DMS53 (cell line): Measurements from ENCODE around the gene MED13.

Experiments
- DNase-seq: peaks from one replicate; lab custom pipeline; 2025; lab: John Stamatoyannopoulos, UW

MED13 gene

GRCh38 chr17:62064791-62065563 is at the start of gene MED13:
MED13 (minus strand) TSS chr17:62065278; CDS start chr17:62065205, 73 bp downstream.
- DNase-seq, result peak; percentile 66

DNA sequence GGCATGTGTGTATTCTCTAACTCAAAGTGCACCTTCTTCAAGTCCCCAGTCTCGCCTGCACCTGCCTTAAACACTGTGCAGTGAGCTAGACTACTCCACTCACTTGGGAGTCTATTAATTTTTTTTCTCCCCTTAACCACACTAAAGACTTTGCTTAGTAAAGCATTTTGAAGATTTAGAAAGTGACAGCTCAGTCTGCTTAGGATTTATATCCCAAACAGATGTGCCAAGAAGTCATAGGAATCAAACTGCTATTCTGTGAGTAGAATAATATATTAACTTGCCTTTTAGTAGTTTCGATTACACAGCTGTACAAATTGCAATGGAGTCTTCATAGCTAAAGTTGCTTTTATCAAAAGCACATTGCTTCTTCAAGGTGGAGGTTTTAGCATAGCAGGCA is 47.2 kb upstream of the MED13 start:
- DNase-seq, result no peak

DNA sequence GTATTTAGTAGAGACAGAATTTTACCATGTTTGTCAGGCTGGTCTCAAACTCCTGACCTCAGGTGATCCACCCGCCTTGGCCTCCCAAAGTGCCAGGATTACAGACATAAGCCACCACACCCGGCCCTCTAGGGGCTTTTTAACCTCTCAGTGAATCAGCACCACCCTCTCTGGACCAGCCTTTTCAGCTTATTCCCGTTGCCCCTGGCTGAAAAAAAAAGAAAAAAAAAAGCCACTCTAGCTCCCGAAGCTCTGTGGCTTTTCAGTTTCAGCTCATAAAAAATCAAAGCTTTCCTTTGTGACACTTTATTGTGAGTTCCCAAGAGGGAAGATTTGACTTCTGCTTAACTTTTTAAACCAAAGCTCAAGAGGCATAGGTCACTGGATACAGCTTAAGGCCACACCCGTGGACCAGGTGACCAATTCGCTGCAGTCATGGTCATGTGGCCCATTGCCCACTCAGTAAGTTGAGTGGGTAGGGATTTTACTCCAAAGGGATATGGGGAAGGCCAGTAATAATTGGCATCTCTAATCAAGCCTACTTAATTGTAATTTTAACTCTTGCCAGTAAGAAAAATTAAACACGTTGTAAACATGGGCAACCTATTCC is 46.6 kb upstream of the MED13 start:
- DNase-seq, result no peak

- DNase-seq, result no peak
Observed at GRCh38 chr17:62110923-62111484, 45.9 kb upstream of the MED13 start.

- DNase-seq, result no peak
Observed at GRCh38 chr17:62109924-62110323, 44.8 kb upstream of the MED13 start.

GRCh38 chr17:62109378-62109902 is 44.4 kb upstream of the MED13 start:
- peak; percentile 91 for DNase-seq

- no peak for DNase-seq
Observed at GRCh38 chr17:62105861-62106260, 40.8 kb upstream of the MED13 start.

DNA sequence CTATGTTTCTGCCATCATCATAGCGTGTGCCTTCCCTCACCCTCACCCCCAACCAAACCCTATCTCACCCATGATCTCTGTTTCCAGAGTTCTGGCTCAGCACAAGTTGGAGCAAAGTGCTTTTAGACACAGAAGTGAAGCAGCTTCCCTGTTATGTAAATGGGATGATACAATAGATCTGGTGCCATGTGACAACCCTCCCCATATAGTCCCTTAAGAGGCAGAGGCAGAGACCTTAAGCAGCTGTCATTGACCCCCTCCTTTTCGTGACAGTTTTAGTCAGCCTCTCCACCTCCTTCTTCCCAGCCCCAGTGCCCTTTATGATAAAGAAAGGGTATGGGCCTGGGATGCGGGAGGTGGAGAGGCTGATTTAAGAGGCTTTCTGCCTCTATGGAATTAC is 40.3 kb upstream of the MED13 start:
- DNase-seq, result no peak

GRCh38 chr17:62101515-62101914 is 36.4 kb upstream of the MED13 start:
- DNase-seq, result no peak

- no peak for DNase-seq
Observed at GRCh38 chr17:62101090-62101489, 36.0 kb upstream of the MED13 start.

GRCh38 chr17:62100055-62100454 is 35.0 kb upstream of the MED13 start:
- DNase-seq, result no peak

DNA sequence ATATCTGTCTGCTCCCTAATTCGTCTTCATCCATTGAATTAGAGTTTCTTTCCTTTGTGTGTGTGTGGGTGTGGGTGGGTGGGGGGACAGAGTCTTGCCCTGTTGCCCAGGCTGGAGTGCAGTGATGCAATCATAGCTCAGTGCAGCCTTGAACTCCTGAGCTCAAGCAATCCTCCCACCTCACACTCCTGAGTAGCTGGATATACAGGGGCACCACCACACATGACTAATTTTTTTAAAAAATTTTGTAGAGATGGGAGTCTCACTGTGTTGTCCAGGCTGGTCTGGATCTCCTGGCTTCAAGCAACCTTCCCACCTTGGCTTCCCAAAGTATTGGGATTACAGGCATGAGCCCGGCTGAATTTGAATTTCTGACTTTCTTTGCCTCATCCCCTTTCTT is 34.5 kb upstream of the MED13 start:
- DNase-seq, result no peak

GRCh38 chr17:62098623-62099231 is 33.6 kb upstream of the MED13 start:
- DNase-seq, result no peak

DNA sequence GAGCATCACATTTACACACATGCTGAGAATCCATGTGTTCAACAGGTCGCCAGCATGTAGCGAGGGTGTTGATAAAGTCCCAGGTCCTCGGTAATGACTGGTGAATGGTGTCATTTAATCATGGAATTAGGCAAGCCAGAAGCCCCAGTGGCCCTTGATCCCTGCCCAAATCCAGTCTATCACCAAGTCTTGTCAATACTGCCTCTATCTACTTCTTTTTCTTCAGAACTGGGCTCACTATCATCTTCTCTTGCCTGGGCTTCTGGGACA is 31.3 kb upstream of the MED13 start:
- DNase-seq, result no peak

- DNase-seq, result no peak
Observed at GRCh38 chr17:62094175-62094574, 29.1 kb upstream of the MED13 start.

DNA sequence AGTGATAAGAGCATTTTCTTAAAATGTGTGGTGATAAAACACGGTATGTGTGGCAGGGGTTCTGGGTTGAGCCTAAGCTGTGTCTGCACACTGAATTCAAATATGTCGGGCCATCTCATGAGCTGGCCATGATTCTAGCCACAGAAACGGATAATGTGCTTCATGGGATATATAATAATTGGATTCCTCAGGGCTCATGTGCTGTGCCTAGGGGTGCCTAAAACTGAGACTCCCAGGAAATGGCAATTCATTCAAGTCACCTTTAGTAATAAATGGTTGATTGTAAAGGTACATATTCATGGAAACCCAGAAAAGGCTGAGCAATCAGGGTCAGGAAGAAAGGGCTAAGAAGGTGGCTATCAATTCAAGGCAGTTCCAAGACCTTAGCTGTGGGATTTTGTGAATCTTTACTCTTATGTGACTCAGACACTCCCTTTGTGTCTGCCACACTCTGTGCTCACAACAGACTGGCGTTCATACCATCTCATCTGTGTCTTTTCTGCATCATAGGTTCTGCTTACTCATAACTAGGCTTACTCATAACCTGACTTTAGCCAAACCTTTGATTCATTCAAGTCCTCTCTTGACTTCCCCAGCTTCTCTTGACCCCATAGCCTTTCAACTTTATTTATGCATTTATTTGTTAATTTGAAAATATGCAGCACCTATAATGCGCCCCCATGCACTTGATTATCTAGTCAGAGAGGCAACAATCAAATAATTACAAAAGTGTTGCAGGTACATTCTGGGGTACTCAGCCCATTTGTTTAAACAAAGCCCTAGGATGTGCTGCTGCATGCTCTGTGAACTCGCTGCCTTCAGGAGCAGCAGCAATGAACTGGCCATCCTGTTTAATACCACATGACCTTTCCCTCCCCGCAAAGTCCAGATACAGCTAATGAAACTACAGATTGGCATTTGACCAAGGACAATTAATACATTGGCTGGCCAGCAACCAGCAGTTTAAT is 28.4 kb upstream of the MED13 start:
- DNase-seq, result peak; percentile 27

- DNase-seq, result no peak
Observed at GRCh38 chr17:62092784-62093183, 27.7 kb upstream of the MED13 start.

GRCh38 chr17:62091804-62092203 is 26.7 kb upstream of the MED13 start:
- DNase-seq, result no peak

GRCh38 chr17:62090868-62091267 is 25.8 kb upstream of the MED13 start:
- no peak for DNase-seq

GRCh38 chr17:62090021-62090824 is 25.1 kb upstream of the MED13 start:
- no peak for DNase-seq

DNA sequence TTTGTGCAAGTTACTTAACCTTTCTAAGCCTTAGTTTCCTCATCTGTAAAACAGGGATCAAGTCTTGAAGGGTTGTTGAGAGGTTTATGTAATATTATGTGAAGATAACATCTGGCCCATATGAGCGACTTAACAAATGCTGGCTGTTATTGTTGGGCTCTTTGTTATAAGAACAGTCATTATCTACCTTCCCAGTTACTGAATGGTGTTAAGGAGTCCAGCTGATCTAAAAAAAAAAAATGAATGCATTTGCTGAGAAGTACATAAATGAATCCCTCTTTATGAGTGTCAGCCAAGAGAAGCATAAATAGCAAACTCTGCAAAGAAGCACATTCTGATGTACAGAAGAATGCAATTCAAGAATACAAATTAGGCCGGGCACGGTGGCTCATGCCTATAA is 24.3 kb upstream of the MED13 start:
- no peak for DNase-seq
